Breast epithelium (tissue), 3 donors: ENCODE results near the gene SDF2.

Source experiments
- POLR2A ChIP-seq: fragments of 450-650 bp; IDR thresholded peaks from one replicate; pipeline ENCODE4 v1.6.1; 2016; ENCODE audit warnings: antibody characterized with exemption, mild to moderate bottlenecking, moderate library complexity
- POLR2AphosphoS5 ChIP-seq, 3 donors: sonication (generic); formaldehyde crosslinking; IDR thresholded peaks; one replicate each; pipeline ENCODE4 v1.6.1; 2017; ENCODE audit warnings: antibody characterized with exemption in 3 of 3
- TF ChIP-seq, protein P1 (sequence below), 3 donors: fragments of 450-650 bp; IDR thresholded peaks; one replicate each; pipeline ENCODE4 v1.5.1; 2016 to 2017; ENCODE audit warnings: antibody characterized with exemption in 3 of 3, mild to moderate bottlenecking in 3 of 3, moderate library complexity in 3 of 3

GRCh38 chr17:28655160-28655559 lies 6.5 kb downstream of the SDF2 start:
- TF ChIP-seq, protein P1, sequence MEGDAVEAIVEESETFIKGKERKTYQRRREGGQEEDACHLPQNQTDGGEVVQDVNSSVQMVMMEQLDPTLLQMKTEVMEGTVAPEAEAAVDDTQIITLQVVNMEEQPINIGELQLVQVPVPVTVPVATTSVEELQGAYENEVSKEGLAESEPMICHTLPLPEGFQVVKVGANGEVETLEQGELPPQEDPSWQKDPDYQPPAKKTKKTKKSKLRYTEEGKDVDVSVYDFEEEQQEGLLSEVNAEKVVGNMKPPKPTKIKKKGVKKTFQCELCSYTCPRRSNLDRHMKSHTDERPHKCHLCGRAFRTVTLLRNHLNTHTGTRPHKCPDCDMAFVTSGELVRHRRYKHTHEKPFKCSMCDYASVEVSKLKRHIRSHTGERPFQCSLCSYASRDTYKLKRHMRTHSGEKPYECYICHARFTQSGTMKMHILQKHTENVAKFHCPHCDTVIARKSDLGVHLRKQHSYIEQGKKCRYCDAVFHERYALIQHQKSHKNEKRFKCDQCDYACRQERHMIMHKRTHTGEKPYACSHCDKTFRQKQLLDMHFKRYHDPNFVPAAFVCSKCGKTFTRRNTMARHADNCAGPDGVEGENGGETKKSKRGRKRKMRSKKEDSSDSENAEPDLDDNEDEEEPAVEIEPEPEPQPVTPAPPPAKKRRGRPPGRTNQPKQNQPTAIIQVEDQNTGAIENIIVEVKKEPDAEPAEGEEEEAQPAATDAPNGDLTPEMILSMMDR (IDR thresholded peaks at IDR 0.05): no peak
- TF ChIP-seq POLR2A: no peak
- TF ChIP-seq POLR2AphosphoS5 (IDR thresholded peaks at IDR 0.05): no peak
